DND-41 (cell line): Measurements from ENCODE around the gene MAEL.
A peak's percentile ranks its signal among the peaks of the same experiment; 100 is the strongest.

ENCODE experiments used
- ATAC-seq: fragments of 200-7000 bp; cut with Tn5 transposase; 3 replicates; pipeline ENCODE4 v1.9.1; 2021; ENCODE audit warnings: low read depth; ENCODE audit not compliant: insufficient read depth
- DNase-seq: peaks from one replicate; pipeline ENCODE4 v3.0.0-alpha.2; 2020
- H2AFZ ChIP-seq: 2 replicates; pipeline ENCODE4 v1.6.0; 2012; ENCODE audit warnings: low read depth, low read length
- H3K27ac ChIP-seq: 2 replicates; pipeline ENCODE4 v1.5.1; 2012; ENCODE audit warnings: low read length, inconsistent platforms
- H3K27me3 ChIP-seq: fragments of 200-600 bp; sonication (generic); 2 replicates; pipeline ENCODE4 v1.6.0; 2012; ENCODE audit warnings: low read length, mild to moderate bottlenecking, inconsistent platforms; ENCODE audit not compliant: insufficient read depth, poor library complexity
- H3K36me3 ChIP-seq: 2 replicates; pipeline ENCODE4 v1.5.1; 2012; ENCODE audit warnings: low read length, inconsistent platforms; ENCODE audit not compliant: insufficient read depth
- H3K4me1 ChIP-seq: 2 replicates; pipeline ENCODE4 v1.5.1; 2012; ENCODE audit warnings: mild to moderate bottlenecking, low read length; ENCODE audit not compliant: insufficient read depth
- H3K4me2 ChIP-seq: 2 replicates; pipeline ENCODE4 v1.6.0; 2012; ENCODE audit warnings: mild to moderate bottlenecking, moderate library complexity, low read length, inconsistent platforms; ENCODE audit not compliant: insufficient read depth
- H3K4me3 ChIP-seq, 2 experiments: fragments of 200-600 bp in 1 of 2; shearing (Covaris generic) in 1 of 2; 2 replicates each; pipeline ENCODE4 v1.5.1; 2012 to 2016; ENCODE audit warnings: inconsistent platforms in 2 of 2, low read length in 2 of 2, mild to moderate bottlenecking in 2 of 2, low read depth in 1 of 2, moderate library complexity in 1 of 2
- H3K79me2 ChIP-seq: 2 replicates; pipeline ENCODE4 v1.6.0; 2012; ENCODE audit warnings: low read length, inconsistent platforms; ENCODE audit not compliant: insufficient read depth
- H3K9ac ChIP-seq: 2 replicates; pipeline ENCODE4 v1.6.0; 2012; ENCODE audit warnings: low read depth, mild to moderate bottlenecking, inconsistent platforms, low read length, moderate library complexity
- H3K9me3 ChIP-seq: 2 replicates; pipeline ENCODE4 v1.5.1; 2012; ENCODE audit warnings: low read length, moderate library complexity, mild to moderate bottlenecking, inconsistent platforms; ENCODE audit not compliant: insufficient read depth, severe bottlenecking
- H4K20me1 ChIP-seq: 2 replicates; pipeline ENCODE4 v1.6.0; 2012; ENCODE audit warnings: low read length; ENCODE audit not compliant: insufficient read depth
- EZH2 ChIP-seq: IDR thresholded peaks from 3 replicates; pipeline ENCODE4 v1.6.1; 2012; ENCODE audit warnings: borderline replicate concordance, low read depth, mild to moderate bottlenecking, moderate library complexity, low read length, inconsistent platforms; ENCODE audit not compliant: severe bottlenecking
- TF ChIP-seq, protein P1 (sequence below): IDR thresholded peaks from 2 replicates; pipeline ENCODE4 v1.5.1; 2012; ENCODE audit warnings: borderline replicate concordance, low read length, moderate library complexity, mild to moderate bottlenecking; ENCODE audit not compliant: poor library complexity, severe bottlenecking; ENCODE audit errors: extremely low read depth

Gene MAEL

DNA sequence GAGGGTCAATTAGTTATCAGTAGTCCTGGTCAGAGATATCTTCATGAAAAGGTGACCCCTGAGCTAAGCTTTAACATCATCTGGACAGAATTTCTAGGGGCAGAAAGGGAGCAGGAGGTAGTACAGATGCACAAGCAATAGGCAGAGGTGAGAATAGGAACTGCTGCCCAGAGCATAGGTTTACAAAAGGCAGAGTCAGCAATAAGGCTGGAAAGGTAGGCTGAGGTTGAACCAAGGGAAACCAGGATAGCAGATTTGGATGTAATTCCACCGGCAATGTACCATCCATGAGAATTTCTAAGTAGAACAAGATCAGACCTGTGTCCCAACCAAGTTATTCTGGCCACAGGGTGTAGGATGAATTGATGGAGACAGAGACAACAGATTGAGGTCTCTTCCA is 7.5 kb upstream of the MAEL start:
- ATAC-seq (no peak), DNase-seq (no peak)
- peaks cover under 1% of the 10 kb centered on the region; the same call in 1 of the 2 replicates for H3K4me1 ChIP-seq
- no peaks in the 10 kb centered on the region for H3K9me3 ChIP-seq
- H2AFZ ChIP-seq = no peak overlapping the region
- no peaks in the 10 kb centered on the region for H3K79me2 ChIP-seq
- TF ChIP-seq, protein P1, sequence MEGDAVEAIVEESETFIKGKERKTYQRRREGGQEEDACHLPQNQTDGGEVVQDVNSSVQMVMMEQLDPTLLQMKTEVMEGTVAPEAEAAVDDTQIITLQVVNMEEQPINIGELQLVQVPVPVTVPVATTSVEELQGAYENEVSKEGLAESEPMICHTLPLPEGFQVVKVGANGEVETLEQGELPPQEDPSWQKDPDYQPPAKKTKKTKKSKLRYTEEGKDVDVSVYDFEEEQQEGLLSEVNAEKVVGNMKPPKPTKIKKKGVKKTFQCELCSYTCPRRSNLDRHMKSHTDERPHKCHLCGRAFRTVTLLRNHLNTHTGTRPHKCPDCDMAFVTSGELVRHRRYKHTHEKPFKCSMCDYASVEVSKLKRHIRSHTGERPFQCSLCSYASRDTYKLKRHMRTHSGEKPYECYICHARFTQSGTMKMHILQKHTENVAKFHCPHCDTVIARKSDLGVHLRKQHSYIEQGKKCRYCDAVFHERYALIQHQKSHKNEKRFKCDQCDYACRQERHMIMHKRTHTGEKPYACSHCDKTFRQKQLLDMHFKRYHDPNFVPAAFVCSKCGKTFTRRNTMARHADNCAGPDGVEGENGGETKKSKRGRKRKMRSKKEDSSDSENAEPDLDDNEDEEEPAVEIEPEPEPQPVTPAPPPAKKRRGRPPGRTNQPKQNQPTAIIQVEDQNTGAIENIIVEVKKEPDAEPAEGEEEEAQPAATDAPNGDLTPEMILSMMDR = no peak
- TF ChIP-seq EZH2 = no peak
- no peak overlapping the region for H3K4me3 ChIP-seq
- no peak overlapping the region for H3K9ac ChIP-seq
- H4K20me1 ChIP-seq = no peaks in the 10 kb centered on the region
- no peak overlapping the region for H3K27ac ChIP-seq
- H3K4me2 ChIP-seq = no peak overlapping the region
- H3K36me3 ChIP-seq = no peaks in the 10 kb centered on the region
- H3K27me3 ChIP-seq = peaks cover 2% of the 10 kb centered on the region

DNA sequence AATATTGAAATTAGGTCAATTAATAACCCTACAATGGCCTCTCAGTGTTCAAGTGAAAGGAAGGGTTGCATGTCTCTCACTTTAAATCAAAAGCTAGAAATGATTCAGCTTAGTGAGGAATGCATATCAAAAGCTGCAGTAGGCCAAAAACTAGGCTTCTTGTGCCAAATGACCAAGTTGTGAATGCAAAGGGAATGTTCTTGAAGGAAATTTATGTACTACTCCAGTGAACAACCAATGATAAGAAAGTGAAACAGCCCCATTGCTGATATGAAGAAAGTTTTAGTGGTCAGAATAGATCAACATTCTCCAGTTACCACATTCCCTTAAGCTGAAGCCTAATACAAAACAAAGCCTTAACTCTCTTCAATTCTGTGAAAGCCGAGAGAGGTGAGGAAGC is 10.0 kb downstream of the MAEL start:
- H3K4me2 ChIP-seq = no peak overlapping the region
- H3K4me3 ChIP-seq = no peak overlapping the region
- DNase-seq = no peak
- no peaks in the 10 kb centered on the region for H3K27me3 ChIP-seq
- H4K20me1 ChIP-seq = no peaks in the 10 kb centered on the region
- no peaks in the 10 kb centered on the region for H3K36me3 ChIP-seq
- H3K9me3 ChIP-seq = peaks cover 3% of the 10 kb centered on the region
- no peak for ATAC-seq
- H3K27ac ChIP-seq = no peak overlapping the region
- H3K9ac ChIP-seq = no peak overlapping the region
- no peaks in the 10 kb centered on the region for H3K79me2 ChIP-seq
- no peak overlapping the region for H2AFZ ChIP-seq
- no peak for TF ChIP-seq EZH2
- TF ChIP-seq, protein P1 = no peak
- no peaks in the 10 kb centered on the region for H3K4me1 ChIP-seq

DNA sequence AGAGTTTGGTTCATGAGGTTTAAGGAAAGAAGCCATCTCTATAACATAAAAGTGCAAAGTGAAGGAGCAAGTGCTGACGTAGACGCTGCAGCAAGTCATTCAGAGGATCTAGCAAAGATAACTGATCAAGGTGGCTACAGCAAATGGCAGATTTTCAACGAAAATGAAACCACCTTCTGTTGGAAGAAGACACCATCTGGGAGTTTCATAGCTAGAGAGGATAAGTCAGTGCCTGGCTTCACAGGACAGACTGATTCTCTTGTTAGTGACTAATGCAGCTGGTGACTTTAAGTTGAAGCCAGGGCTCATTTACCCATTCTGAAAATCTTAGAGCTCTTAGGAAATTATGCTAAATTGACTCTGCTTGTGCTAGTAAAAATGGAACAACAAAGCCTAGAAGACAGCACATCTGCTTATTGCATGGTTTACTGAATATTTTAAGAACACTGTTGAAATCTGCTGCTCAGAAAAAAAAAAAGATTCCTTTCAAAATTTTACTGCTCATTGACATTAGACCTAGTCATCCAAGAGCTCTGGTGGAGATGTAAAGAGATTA is 10.5 kb downstream of the MAEL start:
- no peak overlapping the region for H3K27ac ChIP-seq
- no peak for TF ChIP-seq EZH2
- TF ChIP-seq, protein P1 = no peak
- H3K9me3 ChIP-seq = peaks cover 3% of the 10 kb centered on the region
- H3K4me1 ChIP-seq = no peaks in the 10 kb centered on the region
- no peak overlapping the region for H3K4me2 ChIP-seq
- no peaks in the 10 kb centered on the region for H3K79me2 ChIP-seq
- no peak overlapping the region for H3K9ac ChIP-seq
- H3K36me3 ChIP-seq = no peaks in the 10 kb centered on the region
- no peaks in the 10 kb centered on the region for H4K20me1 ChIP-seq
- no peak for DNase-seq
- no peaks in the 10 kb centered on the region for H3K27me3 ChIP-seq
- H3K4me3 ChIP-seq = no peak overlapping the region
- H2AFZ ChIP-seq = no peak overlapping the region
- peak; percentile 66 for ATAC-seq

DNA sequence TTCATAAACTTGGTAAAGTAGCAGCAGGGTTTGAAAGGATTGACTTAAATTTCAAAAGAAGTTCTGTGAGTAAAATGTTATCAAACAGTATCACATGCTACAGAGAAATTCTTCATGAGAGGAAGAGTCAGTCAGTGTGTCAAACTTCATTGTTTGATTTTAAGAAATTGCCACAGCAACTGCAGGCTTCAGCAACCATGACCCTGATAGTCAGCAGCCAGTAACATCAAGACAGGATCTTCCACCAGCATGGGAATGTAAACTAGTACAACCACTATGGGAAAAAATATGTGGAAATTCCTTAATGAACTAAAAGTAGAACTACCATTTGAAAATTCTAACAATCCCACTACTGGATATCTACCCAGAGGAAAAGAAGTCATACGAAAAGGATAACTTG is 11.5 kb downstream of the MAEL start:
- Histone ChIP-seq H2AFZ (no peak overlapping the region), H3K9me3 (peaks cover 3% of the 10 kb centered on the region), H3K36me3 (no peaks in the 10 kb centered on the region), H3K27ac (no peak overlapping the region), H3K79me2 (no peaks in the 10 kb centered on the region), H3K4me1 (no peaks in the 10 kb centered on the region), H3K27me3 (no peaks in the 10 kb centered on the region), H4K20me1 (no peaks in the 10 kb centered on the region), H3K4me3 (no peak overlapping the region), H3K9ac (no peak overlapping the region), H3K4me2 (no peak overlapping the region)
- DNase-seq = no peak
- no peak for ATAC-seq
- TF ChIP-seq, protein P1 = no peak
- TF ChIP-seq EZH2 = no peak
